Measurements from ENCODE around the gene AMHR2. TPM values are rescaled to one million over a fixed set of nuclear protein-coding genes. Genes with fewer than 3 reads are reported as not detected.
"Not testable (repeated sequence)": the region's sequence is repeated elsewhere in the genome, so short reads cannot be mapped to it uniquely, and the experiment has no call there.

Gene AMHR2
- total RNA-seq, 2 experiments from 2014 or later = not detected

DNA sequence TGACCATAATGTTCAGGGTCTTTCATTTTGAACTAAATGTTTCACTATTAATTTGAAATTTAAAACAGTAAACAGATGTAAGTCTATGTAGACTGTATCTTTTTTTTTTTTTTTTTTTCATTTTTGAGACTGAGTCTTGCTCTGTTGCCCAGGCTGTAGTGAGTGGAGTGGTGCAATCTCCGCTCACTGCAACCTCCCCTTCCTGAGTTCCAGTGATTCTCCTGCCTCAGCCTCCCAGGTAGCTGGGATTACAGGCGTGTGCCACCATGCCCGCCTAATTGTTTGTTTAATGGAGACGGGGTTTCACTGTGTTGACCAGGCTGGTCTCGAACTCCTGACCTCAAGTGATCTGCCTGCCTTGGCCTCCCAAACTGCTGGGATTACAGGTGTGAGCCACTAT, 37.3 kb upstream of the AMHR2 start:
- Mint-ChIP-seq H3K4me3 (peak overlapping the region; percentile 40), H3K4me1 (peaks cover 78% of the 10 kb centered on the region), H3K27ac (peak overlapping the region; percentile 1), H3K36me3 (ENCODE audit: low read depth) (peaks cover 63% of the 10 kb centered on the region)
- DNase-seq, H3K9me3 Mint-ChIP-seq, H3K27me3 Mint-ChIP-seq: not testable (repeated sequence)
- POLR2A ChIA-PET = interaction anchor here (1.0 kb wide), 1 partner anchor 15 kb away, joined by 3 read pairs; no protein-coding TSS in a partner anchor
- CTCF ChIA-PET = interaction anchor here (1.4 to 1.5 kb wide), 3 partner anchors 20 to 114 kb away, joined by 3 to 7 read pairs (median 4); partner anchors contain the start of genes AAAS and TARBP2

DNA sequence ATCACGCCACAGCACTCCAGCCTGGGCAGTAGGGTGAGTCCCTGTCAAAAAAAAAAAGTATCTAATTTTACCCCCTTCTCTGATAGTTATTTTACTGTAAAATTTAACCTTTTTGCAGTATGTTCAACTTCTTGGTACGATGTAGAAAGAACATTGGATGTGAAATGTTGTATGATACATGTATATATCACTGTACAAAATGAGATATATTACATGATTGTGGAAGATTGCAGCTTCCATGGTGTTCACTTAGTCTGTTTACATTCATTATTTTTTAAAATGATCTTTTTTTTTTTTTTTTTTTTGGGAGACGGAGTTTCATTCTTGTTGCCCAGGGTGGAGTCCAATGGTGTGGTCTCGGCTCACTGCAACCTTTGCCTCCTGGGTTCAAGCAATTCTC, 34.7 kb upstream of the AMHR2 start:
- peaks cover 58% of the 10 kb centered on the region for H3K4me1 Mint-ChIP-seq
- POLR2A ChIA-PET = interaction anchor here (0.6 to 0.8 kb wide), 2 partner anchors 25 to 199 kb away, joined by 3 read pairs; no protein-coding TSS in a partner anchor
- CTCF ChIA-PET = interaction anchor here (0.9 to 1.3 kb wide), 2 partner anchors 28 kb away, joined by 3 read pairs; no protein-coding TSS in a partner anchor
- H3K27ac Mint-ChIP-seq = no peak overlapping the region
- no peak overlapping the region for H3K4me3 Mint-ChIP-seq
- H3K9me3 Mint-ChIP-seq = no peaks in the 10 kb centered on the region
- DNase-seq = no peak
- no peaks in the 10 kb centered on the region for H3K27me3 Mint-ChIP-seq
- H3K36me3 Mint-ChIP-seq (ENCODE audit: low read depth) = peaks cover 42% of the 10 kb centered on the region

DNA sequence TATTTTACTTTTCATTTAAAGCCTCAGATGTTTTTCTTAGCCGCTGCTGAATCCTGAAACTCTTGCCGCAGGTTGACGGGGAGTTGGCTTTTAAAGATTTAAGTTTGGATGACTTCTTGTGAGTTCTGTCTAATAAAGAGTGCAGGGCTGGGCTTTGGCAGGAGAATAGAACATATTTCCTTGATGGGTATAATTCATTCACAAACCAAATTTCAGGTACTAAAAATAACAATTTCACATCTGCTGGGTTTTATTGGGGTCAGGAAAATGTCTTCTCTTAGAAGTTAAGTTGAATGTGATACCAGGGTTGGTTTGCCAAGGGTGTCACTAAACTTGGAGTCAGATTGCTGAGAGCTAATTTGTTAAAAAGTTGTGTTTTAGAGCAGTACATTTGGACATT, 34.0 kb upstream of the AMHR2 start:
- Mint-ChIP-seq H3K4me3 (peak overlapping the region; percentile 3), H3K9me3 (no peaks in the 10 kb centered on the region), H3K4me1 (peaks cover 51% of the 10 kb centered on the region), H3K27ac (peak overlapping the region; percentile 4), H3K36me3 (ENCODE audit: low read depth) (peaks cover 35% of the 10 kb centered on the region), H3K27me3 (no peaks in the 10 kb centered on the region)
- no peak for DNase-seq
- POLR2A ChIA-PET = no interaction called here
- CTCF ChIA-PET = no interaction called here

DNA sequence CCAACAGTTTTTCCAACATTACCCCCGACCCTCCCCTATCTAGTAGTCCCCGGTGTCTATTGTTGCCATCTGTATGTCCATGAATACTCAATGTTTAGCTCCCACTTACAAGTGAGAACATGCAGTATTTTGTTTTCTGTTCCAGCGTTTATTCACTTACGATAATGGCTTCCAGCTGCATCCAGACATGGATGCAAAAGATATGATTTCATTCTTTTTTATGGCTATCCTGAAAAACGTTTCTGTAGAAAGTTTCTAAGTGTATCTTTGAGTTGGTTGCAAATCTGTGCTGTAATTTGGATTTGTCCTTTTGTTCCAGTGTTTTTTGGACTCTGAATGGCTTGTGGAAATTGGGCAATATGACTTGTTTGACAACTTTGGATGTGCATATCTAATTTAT, 31.9 kb upstream of the AMHR2 start:
- H3K27me3 Mint-ChIP-seq = no peaks in the 10 kb centered on the region
- peaks cover 29% of the 10 kb centered on the region for H3K36me3 Mint-ChIP-seq (ENCODE audit: low read depth)
- no peak overlapping the region for H3K4me3 Mint-ChIP-seq
- H3K27ac Mint-ChIP-seq = no peak overlapping the region
- H3K9me3 Mint-ChIP-seq = no peaks in the 10 kb centered on the region
- no peak for DNase-seq
- peaks cover 47% of the 10 kb centered on the region for H3K4me1 Mint-ChIP-seq
- ChIA-PET CTCF (interaction anchor here (0.6 kb wide), 1 partner anchor 172 kb away, joined by 3 read pairs; no protein-coding TSS in a partner anchor), POLR2A (no interaction called here)

DNA sequence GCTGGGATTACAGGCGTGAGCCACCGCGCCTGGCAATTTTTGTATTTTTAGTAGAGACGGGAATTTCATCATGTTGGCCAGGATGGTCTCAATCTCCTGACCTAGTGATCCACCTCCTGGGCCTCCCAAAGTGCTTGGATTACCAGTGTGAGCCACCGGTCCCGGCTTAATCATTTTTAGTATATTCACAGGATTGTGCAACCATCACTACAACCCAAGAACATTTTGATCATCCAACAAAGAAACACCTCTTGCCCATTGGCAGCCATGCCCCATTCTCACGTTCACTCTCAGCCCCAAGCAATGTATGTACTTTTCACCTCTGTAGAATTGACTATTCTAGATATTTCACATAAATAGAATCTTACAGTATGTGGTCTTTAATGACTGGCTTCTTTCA, 23.8 kb upstream of the AMHR2 start:
- no peak overlapping the region for H3K4me3 Mint-ChIP-seq
- H3K9me3 Mint-ChIP-seq = no peaks in the 10 kb centered on the region
- CTCF ChIA-PET = interaction anchor here (1.0 kb wide), 1 partner anchor 18 kb away, joined by 5 read pairs; no protein-coding TSS in a partner anchor
- no peak overlapping the region for H3K27ac Mint-ChIP-seq
- peaks cover 16% of the 10 kb centered on the region for H3K4me1 Mint-ChIP-seq
- DNase-seq = no peak
- no peaks in the 10 kb centered on the region for H3K27me3 Mint-ChIP-seq
- POLR2A ChIA-PET = no interaction called here
- H3K36me3 Mint-ChIP-seq (ENCODE audit: low read depth) = peaks cover 17% of the 10 kb centered on the region

DNA sequence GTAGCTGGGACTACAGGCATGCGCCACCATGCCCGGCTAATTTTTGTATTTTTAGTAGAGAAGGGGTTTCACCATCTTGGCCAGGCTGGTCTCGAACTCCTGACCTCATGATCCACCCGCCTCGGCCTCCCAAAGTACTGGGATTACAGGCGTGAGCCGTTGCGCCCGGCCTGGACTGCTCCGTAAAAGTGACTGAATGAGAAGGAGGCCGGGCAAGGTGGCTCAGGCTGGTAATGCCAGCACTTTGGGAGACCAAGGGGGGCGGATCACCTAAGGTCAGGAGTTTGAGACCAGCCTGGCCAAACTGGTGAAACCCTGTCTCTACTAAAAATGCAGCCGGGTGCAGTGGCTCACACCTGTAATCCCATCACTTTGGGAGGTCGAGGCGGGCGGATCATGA, 21.3 kb upstream of the AMHR2 start:
- H3K4me1 Mint-ChIP-seq, H3K9me3 Mint-ChIP-seq, POLR2A ChIA-PET, H3K27ac Mint-ChIP-seq, H3K27me3 Mint-ChIP-seq, H3K4me3 Mint-ChIP-seq, DNase-seq: not testable (repeated sequence)
- H3K36me3 Mint-ChIP-seq (ENCODE audit: low read depth) = peaks cover 24% of the 10 kb centered on the region
- CTCF ChIA-PET = interaction anchor here (1.1 to 1.3 kb wide), 2 partner anchors 15 to 49 kb away, joined by 3 read pairs; no protein-coding TSS in a partner anchor

DNA sequence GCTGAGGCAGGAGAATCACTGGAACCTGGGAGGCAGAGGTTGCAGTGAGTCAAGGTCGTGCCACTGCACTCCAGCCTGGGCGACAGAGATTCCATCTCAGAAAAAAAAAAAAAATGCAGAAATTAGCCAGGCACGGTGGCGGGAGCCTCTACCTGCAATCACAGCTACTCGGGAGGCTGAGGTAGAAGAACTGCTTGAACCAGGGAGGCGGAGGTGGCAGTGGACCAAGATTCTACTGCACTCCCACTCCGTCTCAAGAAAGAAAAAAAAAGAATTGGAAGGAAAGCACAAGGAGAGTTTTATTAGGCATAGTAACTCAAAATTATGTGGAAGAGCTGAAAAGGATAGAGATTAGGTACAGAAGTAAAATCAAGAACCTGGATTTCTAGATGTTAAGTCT, 20.8 kb upstream of the AMHR2 start:
- CTCF ChIA-PET = interaction anchor here (0.6 to 1.3 kb wide), 3 partner anchors 14 to 82 kb away, joined by 3 to 4 read pairs (median 3); no protein-coding TSS in a partner anchor
- POLR2A ChIA-PET = no interaction called here
- no peaks in the 10 kb centered on the region for H3K9me3 Mint-ChIP-seq

DNA sequence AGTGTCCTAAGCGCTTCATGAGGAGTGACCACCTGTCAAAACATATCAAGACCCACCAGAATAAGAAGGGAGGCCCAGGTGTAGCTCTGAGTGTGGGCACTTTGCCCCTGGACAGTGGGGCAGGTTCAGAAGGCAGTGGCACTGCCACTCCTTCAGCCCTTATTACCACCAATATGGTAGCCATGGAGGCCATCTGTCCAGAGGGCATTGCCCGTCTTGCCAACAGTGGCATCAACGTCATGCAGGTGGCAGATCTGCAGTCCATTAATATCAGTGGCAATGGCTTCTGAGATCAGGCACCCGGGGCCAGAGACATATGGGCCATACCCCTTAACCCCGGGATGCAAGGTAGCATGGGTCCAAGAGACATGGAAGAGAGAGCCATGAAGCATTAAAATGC, 12.7 kb upstream of the AMHR2 start:
- Mint-ChIP-seq H3K27me3 (no peaks in the 10 kb centered on the region), H3K4me3 (no peak overlapping the region), H3K9me3 (no peaks in the 10 kb centered on the region), H3K27ac (no peak overlapping the region), H3K4me1 (peaks cover 28% of the 10 kb centered on the region), H3K36me3 (ENCODE audit: low read depth) (peaks cover 50% of the 10 kb centered on the region)
- CTCF ChIA-PET = interaction anchor here (1.9 to 2.7 kb wide), 2 partner anchors 10 to 90 kb away, joined by 6 to 7 read pairs; partner anchors contain the start of gene AAAS
- DNase-seq = no peak
- POLR2A ChIA-PET = no interaction called here

More for the DNA sequence above, 20.8 kb upstream of the AMHR2 start:
- Mint-ChIP-seq H3K27me3 (no peaks in the 10 kb centered on the region), H3K4me3 (no peak overlapping the region), H3K27ac (no peak overlapping the region), H3K4me1 (peaks cover 3% of the 10 kb centered on the region), H3K36me3 (ENCODE audit: low read depth) (peaks cover 24% of the 10 kb centered on the region)
- DNase-seq = no peak

DNA sequence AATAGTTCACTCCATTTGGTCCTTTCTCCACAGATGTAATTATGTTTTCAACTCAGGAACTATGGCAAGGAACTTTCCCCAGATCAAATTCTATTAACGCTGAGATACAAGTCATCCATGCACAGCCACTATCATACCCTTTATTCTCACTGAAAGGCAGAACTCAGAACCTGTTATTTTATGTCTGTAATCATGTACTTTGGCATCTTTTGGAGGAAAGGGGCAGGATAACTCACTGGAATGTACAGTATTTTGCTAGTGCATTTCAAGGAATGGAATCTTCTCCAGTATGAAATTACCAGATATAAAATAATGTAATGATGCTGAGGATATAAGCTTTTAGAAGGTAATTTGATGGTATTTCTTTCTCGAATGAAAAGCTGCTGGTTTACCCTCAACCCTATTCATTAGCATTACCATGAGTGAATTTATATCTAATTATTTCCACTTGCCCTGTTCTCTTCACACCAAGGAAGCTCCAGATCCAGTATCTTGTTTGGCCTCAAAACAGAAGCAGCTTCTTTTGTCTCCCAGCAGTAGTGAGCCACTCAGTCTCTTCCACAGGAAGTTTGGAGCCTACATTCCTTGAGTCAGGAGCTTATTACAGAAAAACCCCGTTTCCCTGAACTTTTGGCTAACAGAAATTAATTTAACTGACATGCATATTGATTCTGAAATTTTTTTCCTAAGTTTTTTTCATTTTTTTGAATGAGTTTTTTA, 10.0 kb upstream of the AMHR2 start:
- H3K4me3 Mint-ChIP-seq = no peak overlapping the region
- no peaks in the 10 kb centered on the region for H3K27me3 Mint-ChIP-seq
- no peak overlapping the region for H3K27ac Mint-ChIP-seq
- POLR2A ChIA-PET = interaction anchor here (0.9 kb wide), 1 partner anchor 25 kb away, joined by 3 read pairs; no protein-coding TSS in a partner anchor
- CTCF ChIA-PET = interaction anchor here (0.9 to 2.8 kb wide), 2 partner anchors 17 to 61 kb away, joined by 4 to 12 read pairs; no protein-coding TSS in a partner anchor
- peaks cover 45% of the 10 kb centered on the region for H3K4me1 Mint-ChIP-seq
- no peaks in the 10 kb centered on the region for H3K9me3 Mint-ChIP-seq
- no peak for DNase-seq
- H3K36me3 Mint-ChIP-seq (ENCODE audit: low read depth) = peaks cover 42% of the 10 kb centered on the region

DNA sequence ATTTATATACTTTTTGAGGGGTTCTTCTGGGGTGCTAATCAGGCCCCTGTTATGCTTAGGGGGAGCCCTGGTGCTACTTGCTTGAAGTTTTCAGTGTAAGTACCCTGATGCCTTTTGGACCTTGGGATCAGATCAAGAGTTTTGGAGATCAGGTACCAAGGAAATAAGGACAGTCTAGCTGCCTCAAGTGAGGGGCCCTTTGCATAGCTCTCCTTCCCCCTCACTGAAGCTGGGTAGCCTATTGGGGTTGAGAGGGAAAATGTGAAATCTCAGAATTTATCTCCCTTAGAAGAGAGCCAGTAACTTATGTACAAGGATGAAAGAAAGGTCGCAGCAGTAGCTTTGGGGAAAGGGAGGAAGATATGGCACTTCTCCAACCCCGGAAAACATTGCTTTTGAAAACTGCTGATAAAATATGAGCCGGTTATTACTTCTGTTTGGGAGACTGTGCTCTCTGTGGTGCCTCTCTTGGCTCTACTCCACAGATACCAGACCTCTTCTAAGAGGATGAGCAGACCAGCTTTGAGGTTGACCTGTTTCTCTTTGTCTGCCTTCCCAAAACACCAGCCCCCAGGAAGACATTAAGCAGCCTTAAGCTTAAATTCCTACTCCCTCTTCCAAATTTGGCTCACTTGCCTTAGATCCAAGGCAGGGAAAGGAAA, 8.8 kb upstream of the AMHR2 start:
- Mint-ChIP-seq H3K4me1 (peaks cover 48% of the 10 kb centered on the region), H3K9me3 (no peaks in the 10 kb centered on the region), H3K27ac (no peak overlapping the region), H3K27me3 (no peaks in the 10 kb centered on the region), H3K4me3 (no peak overlapping the region), H3K36me3 (ENCODE audit: low read depth) (peaks cover 36% of the 10 kb centered on the region)
- no peak for DNase-seq
- CTCF ChIA-PET = interaction anchor here (0.6 to 2.8 kb wide), 6 partner anchors 10 to 228 kb away, joined by 3 to 12 read pairs (median 3); no protein-coding TSS in a partner anchor
- POLR2A ChIA-PET = interaction anchor here (0.7 kb wide), 1 partner anchor 14 kb away, joined by 3 read pairs; no protein-coding TSS in a partner anchor

DNA sequence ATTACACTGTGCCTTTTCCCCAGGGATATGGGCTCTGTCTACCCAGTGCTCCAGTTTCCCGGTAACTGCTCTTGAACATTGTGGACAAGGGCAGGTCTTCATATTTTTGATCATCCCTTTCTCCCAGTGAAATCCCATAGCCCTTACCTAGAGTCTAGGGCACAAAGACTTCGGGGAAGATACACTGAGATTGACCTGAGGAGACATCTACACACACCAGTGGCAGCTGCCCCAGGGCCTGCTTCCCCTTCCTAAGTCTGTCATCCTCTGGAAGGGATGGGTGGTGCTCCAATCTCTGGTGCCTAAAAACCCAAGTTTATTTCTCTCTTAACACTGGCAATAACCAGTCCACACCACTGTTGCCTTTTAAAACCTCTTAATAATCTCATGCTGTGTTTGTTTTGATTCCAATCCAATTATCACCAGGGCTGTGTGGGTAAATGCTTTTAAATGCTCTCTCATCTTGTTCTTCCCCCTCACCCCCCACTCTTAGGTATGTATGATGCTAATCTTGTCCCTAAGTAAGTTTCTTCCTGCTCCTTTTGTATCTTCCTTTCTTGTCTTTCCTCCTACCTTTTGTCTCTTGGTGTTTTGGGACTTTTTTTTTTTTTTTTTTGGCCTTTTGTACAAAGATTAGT, 7.8 kb upstream of the AMHR2 start:
- POLR2A ChIA-PET = interaction anchor here (0.7 kb wide), 1 partner anchor 15 kb away, joined by 3 read pairs; no protein-coding TSS in a partner anchor
- not testable (repeated sequence) for H3K27me3 Mint-ChIP-seq, H3K27ac Mint-ChIP-seq, H3K4me3 Mint-ChIP-seq, DNase-seq, H3K9me3 Mint-ChIP-seq
- CTCF ChIA-PET = interaction anchor here (0.5 to 2.8 kb wide), 3 partner anchors 64 to 126 kb away, joined by 3 to 12 read pairs (median 7); no protein-coding TSS in a partner anchor
- peaks cover 31% of the 10 kb centered on the region for H3K36me3 Mint-ChIP-seq (ENCODE audit: low read depth)
- peaks cover 50% of the 10 kb centered on the region for H3K4me1 Mint-ChIP-seq

DNA sequence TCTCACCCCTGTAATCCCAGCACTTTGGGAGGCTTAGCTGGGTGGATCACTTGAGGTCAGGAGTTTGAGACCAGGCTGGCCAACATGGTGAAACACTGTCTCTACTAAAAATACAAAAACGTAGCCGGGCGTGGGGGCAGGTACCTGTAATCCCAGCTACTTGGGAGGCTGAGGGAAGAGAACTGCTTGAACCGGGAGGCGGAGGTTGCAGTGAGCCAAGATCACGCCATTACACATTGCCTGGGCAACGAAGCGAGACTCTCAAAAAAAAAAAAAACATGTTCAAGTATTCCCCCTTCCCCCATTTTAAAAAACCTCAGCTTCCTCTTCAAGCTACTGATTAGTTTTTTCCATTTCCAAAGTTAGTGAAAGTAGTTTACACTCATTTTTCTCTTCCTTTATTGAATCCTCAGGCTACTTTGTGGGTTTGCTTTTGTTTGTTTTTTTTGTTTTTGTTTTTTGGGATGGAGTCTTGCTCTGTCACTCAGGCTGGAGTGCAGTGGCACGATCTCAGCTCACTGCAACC, 6.3 kb upstream of the AMHR2 start:
- H3K36me3 Mint-ChIP-seq (ENCODE audit: low read depth) = peaks cover 17% of the 10 kb centered on the region
- CTCF ChIA-PET = interaction anchor here (0.6 to 2.1 kb wide), 10 partner anchors 11 to 371 kb away, joined by 3 to 8 read pairs (median 4); no protein-coding TSS in a partner anchor
- DNase-seq, H3K9me3 Mint-ChIP-seq, H3K4me3 Mint-ChIP-seq, H3K27me3 Mint-ChIP-seq, POLR2A ChIA-PET: not testable (repeated sequence)
- H3K27ac Mint-ChIP-seq = peak overlapping the region; percentile 47
- H3K4me1 Mint-ChIP-seq = peaks cover 45% of the 10 kb centered on the region
